ENCODE data around the gene GRIP2. TPM values are rescaled to one million over a fixed set of nuclear protein-coding genes. Genes with fewer than 3 reads are reported as not detected.

GRIP2 gene
- total RNA-seq, 1 donor from 2014 or later: 2.3 TPM

GRCh38 chr3:14512281-14512941, 27.7 kb downstream of the GRIP2 start:
- DNase-seq (ENCODE audit: low spot score) (peak; percentile 50), ATAC-seq (no peak)
- intact Hi-C loops (cut with DNase I): no loop called here

- peak; percentile 44 for DNase-seq (ENCODE audit: low spot score)
- no peak for ATAC-seq
- intact Hi-C loops (cut with DNase I): no loop called here
These were observed 28.4 kb downstream of the GRIP2 start for GRCh38 chr3:14511623-14512280.

GRCh38 chr3:14510838-14511622, 29.1 kb downstream of the GRIP2 start:
- intact Hi-C loops (cut with DNase I): no loop called here
- ATAC-seq (no peak), DNase-seq (ENCODE audit: low spot score) (peak; percentile 47)

- ATAC-seq (no peak), DNase-seq (ENCODE audit: low spot score) (peak; percentile 54)
- intact Hi-C loops (cut with DNase I): loop anchor here (5.0 kb wide), 1 partner anchor 38 kb away; no protein-coding TSS in a partner anchor
These were observed 30.4 kb downstream of the GRIP2 start for GRCh38 chr3:14509796-14510100.

- intact Hi-C loops (cut with DNase I): loop anchor here (5.0 kb wide), 1 partner anchor 38 kb away; no protein-coding TSS in a partner anchor
- DNase-seq (ENCODE audit: low spot score) (peak; percentile 83), ATAC-seq (peak; percentile 69)
These were observed 31.0 kb downstream of the GRIP2 start for GRCh38 chr3:14508966-14509795.

- DNase-seq (ENCODE audit: low spot score) (peak; percentile 27), ATAC-seq (no peak)
- intact Hi-C loops (cut with DNase I): loop anchor here (5.0 kb wide), 1 partner anchor 39 kb away; no protein-coding TSS in a partner anchor
These were observed 31.7 kb downstream of the GRIP2 start for GRCh38 chr3:14508505-14508819.

- no peak for ATAC-seq
- DNase-seq (ENCODE audit: low spot score): peak; percentile 15
- intact Hi-C loops (cut with DNase I): loop anchor here (5.0 kb wide), 1 partner anchor 39 kb away; no protein-coding TSS in a partner anchor
These were observed 32.2 kb downstream of the GRIP2 start for GRCh38 chr3:14507757-14508504.

- no peak for ATAC-seq
- peak; percentile 45 for DNase-seq (ENCODE audit: low spot score)
- intact Hi-C loops (cut with DNase I): loop anchor here (5.0 kb wide), 1 partner anchor 40 kb away; no protein-coding TSS in a partner anchor
These were observed 32.8 kb downstream of the GRIP2 start for GRCh38 chr3:14507305-14507741.

- intact Hi-C loops (cut with DNase I): loop anchor here (5.0 kb wide), 1 partner anchor 41 kb away; no protein-coding TSS in a partner anchor
- ATAC-seq (no peak), DNase-seq (ENCODE audit: low spot score) (peak; percentile 45)
These were observed 33.4 kb downstream of the GRIP2 start for GRCh38 chr3:14506626-14507304.

- ATAC-seq (no peak), DNase-seq (ENCODE audit: low spot score) (peak; percentile 54)
- intact Hi-C loops (cut with DNase I): loop anchor here (5.0 kb wide), 1 partner anchor 41 kb away; no protein-coding TSS in a partner anchor
These were observed 34.2 kb downstream of the GRIP2 start for GRCh38 chr3:14505803-14506500.

GRCh38 chr3:14505001-14505802, 34.9 kb downstream of the GRIP2 start:
- DNase-seq (ENCODE audit: low spot score) (peak; percentile 54), ATAC-seq (no peak)
- intact Hi-C loops (cut with DNase I): loop anchor here (5.0 kb wide), 1 partner anchor 42 kb away; no protein-coding TSS in a partner anchor

- ATAC-seq: no peak
- intact Hi-C loops (cut with DNase I): no loop called here
- peak; percentile 17 for DNase-seq (ENCODE audit: low spot score)
These were observed 36.5 kb downstream of the GRIP2 start for GRCh38 chr3:14503706-14504065.

- no peak for ATAC-seq
- intact Hi-C loops (cut with DNase I): no loop called here
- DNase-seq (ENCODE audit: low spot score): peak; percentile 21
These were observed 37.0 kb downstream of the GRIP2 start for GRCh38 chr3:14503033-14503705.

- intact Hi-C loops (cut with DNase I): no loop called here
- no peak for ATAC-seq
- DNase-seq (ENCODE audit: low spot score): no peak
These were observed 37.7 kb downstream of the GRIP2 start for GRCh38 chr3:14502472-14502871.

- no peak for ATAC-seq
- intact Hi-C loops (cut with DNase I): no loop called here
- DNase-seq (ENCODE audit: low spot score): peak; percentile 27
These were observed 42.8 kb downstream of the GRIP2 start for GRCh38 chr3:14497321-14497720.

- intact Hi-C loops (cut with DNase I): no loop called here
- DNase-seq (ENCODE audit: low spot score) (peak; percentile 39), ATAC-seq (no peak)
These were observed 43.8 kb downstream of the GRIP2 start for GRCh38 chr3:14496351-14496750.
